ENCODE results near the gene CTDSPL.

The CTDSPL gene

GRCh38 chr3:37836589-37836988 lies 25.1 kb upstream of the CTDSPL start:
- no peaks in the 10 kb centered on the region for H3K27me3 ChIP-seq
- H3K36me3 ChIP-seq: peaks cover 0 to 41% (median 2%) of the 10 kb centered on the region in 3 donors
- no peak for TF ChIP-seq CTCF (IDR thresholded peaks at IDR 0.05)
- H3K4me3 ChIP-seq: no peak overlapping the region
- H3K4me1 ChIP-seq: no peaks in the 10 kb centered on the region
- no peaks in the 10 kb centered on the region for H3K9me3 ChIP-seq
- H3K27ac ChIP-seq: no peak overlapping the region
- intact Hi-C loops (cut with DNase I; ENCODE audit: low total_unique reads): no loop called here
- DNase-seq: no peak

GRCh38 chr3:37847689-37848088 lies 14.0 kb upstream of the CTDSPL start:
- Histone ChIP-seq H3K9me3 (no peaks in the 10 kb centered on the region), H3K4me3 (no peak overlapping the region), H3K36me3 (peaks cover 7 to 27% (median 11%) of the 10 kb centered on the region in 3 donors), H3K27me3 (no peaks in the 10 kb centered on the region), H3K27ac (no peak overlapping the region), H3K4me1 (peaks cover 0 to 12% (median 5%) of the 10 kb centered on the region in 4 donors)
- intact Hi-C loops (cut with DNase I; ENCODE audit: low total_unique reads): no loop called here
- TF ChIP-seq CTCF (IDR thresholded peaks at IDR 0.05): no peak
- no peak for DNase-seq

DNA sequence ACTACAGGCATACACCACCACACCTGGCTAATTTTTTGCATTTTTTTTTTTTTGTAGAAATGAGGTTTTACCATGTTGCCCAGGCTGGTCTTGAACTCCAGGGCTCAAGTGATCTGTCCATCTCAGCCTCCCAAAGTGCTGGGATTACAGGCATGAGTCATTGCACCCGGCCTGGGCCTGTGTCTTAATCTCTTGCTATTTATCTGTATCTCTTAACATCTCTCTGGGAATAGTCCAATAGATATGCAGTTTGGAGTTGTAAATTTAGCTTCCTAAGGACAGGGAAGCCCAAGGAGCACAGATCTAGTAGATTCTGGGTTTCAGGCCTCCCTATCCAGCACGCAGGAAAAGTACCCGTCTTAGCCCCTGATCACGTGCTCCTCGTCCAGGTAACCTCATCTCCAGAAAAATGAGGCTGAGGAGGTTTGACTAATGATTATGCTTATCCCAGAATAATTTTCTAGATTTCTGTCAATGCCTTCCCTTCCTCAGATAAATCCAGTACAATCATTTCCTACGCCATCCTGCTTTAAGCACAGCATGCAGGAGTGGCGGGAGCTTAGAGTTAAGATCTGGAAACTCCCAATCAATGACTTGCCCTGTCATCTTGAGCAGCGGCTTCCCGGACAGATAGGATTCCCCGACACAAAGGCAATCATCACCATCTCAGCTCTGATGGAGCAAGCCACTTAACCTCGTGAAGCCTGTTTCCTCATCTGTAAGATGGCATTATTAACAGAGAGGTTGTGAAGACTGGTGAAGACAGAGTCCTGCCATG lies 12.3 kb upstream of the CTDSPL start:
- H3K9me3 ChIP-seq: no peaks in the 10 kb centered on the region
- no peak for DNase-seq
- H3K36me3 ChIP-seq: peaks cover 7 to 27% (median 11%) of the 10 kb centered on the region in 3 donors
- TF ChIP-seq CTCF (IDR thresholded peaks at IDR 0.05): no peak
- no peak overlapping the region for H3K27ac ChIP-seq
- H3K4me3 ChIP-seq: no peak overlapping the region
- H3K27me3 ChIP-seq: no peaks in the 10 kb centered on the region
- intact Hi-C loops (cut with DNase I; ENCODE audit: low total_unique reads): no loop called here
- H3K4me1 ChIP-seq: peaks cover 0 to 14% (median 6%) of the 10 kb centered on the region in 4 donors

DNA sequence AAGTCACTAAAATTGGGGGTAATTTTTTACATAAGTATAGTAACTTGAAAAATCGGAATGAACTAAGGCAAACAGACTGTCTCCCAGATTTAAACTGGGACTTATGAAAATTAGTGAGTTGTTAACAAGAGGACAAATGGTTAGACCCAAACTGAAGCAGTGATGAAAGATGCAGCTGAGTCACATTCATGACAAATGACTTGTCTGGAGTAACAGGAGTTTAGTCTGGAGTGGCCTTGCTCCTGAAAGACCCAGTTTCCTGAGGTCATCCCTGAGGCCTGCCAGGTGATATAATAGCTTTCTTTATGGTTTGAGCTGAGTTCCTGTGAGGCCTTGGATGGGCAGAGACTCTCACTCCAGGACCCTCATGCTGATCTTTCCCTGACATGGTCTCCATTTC lies 9.6 kb upstream of the CTDSPL start:
- intact Hi-C loops (cut with DNase I; ENCODE audit: low total_unique reads): loop anchor here (10.0 kb wide), 2 partner anchors 153 to 313 kb away; partner anchors contain the start of gene OXSR1
- H3K27me3 ChIP-seq: no peaks in the 10 kb centered on the region

GRCh38 chr3:37852771-37853170 lies 8.9 kb upstream of the CTDSPL start:
- intact Hi-C loops (cut with DNase I; ENCODE audit: low total_unique reads): loop anchor here (10.0 kb wide), 2 partner anchors 152 to 312 kb away; partner anchors contain the start of gene OXSR1
- TF ChIP-seq CTCF (IDR thresholded peaks at IDR 0.05): no peak
- Histone ChIP-seq H3K36me3 (peaks cover 7 to 17% (median 11%) of the 10 kb centered on the region in 3 donors), H3K27ac (no peak overlapping the region), H3K4me1 (peaks cover 0 to 20% (median 11%) of the 10 kb centered on the region in 4 donors), H3K4me3 (no peak overlapping the region), H3K27me3 (no peaks in the 10 kb centered on the region), H3K9me3 (no peaks in the 10 kb centered on the region)
- no peak for DNase-seq

More for the DNA sequence above, 9.6 kb upstream of the CTDSPL start:
- Histone ChIP-seq H3K36me3 (peaks cover 7 to 17% (median 11%) of the 10 kb centered on the region in 3 donors), H3K9me3 (no peaks in the 10 kb centered on the region), H3K4me3 (no peak overlapping the region), H3K4me1 (peaks cover 0 to 22% (median 12%) of the 10 kb centered on the region in 4 donors), H3K27ac (no peak overlapping the region)
- TF ChIP-seq CTCF (IDR thresholded peaks at IDR 0.05): no peak
- DNase-seq: no peak

Data from tibial artery (tissue), 4 donors.